Femur (tissue), 1 donor: ENCODE measurements around the gene DNAJA3.

Source experiments
- DNase-seq: peaks from one replicate; pipeline ENCODE4 v3.0.0-alpha.2; 2017

DNAJA3 gene

DNA sequence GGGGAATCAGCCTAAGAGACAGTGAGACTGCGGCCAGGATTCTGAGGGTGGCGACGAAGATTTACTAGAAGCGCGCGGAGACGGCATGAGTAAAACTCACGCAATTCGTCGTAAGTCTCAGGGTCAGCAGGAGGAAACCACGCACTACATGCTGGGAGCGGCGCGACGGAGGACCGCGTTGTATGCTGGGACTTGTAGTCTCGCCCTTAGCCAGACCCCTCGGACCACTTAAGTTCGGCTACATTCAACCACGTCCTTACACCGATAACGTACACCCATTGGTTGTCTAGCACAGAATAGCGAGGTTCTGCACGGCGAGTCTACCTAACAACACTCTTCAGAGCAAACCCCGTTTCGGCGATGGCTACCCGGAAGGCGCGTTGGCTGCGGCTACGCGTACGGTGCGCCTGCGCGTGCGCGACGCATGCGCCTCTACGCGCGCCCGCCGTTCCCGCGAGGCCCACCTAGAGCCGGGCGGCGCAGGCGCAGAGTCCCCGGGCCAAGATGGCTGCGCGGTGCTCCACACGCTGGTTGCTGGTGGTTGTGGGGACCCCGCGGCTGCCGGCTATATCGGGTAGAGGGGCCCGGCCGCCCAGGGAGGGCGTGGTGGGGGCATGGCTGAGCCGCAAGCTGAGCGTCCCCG lies at the start of gene DNAJA3:
Gene DNAJA3, plus strand, starts transcription at position 491 of the 643 bp plus-strand sequence. Its CDS starts 14 bp downstream, at position 505.
- DNase-seq, result peak; percentile 94

DNA sequence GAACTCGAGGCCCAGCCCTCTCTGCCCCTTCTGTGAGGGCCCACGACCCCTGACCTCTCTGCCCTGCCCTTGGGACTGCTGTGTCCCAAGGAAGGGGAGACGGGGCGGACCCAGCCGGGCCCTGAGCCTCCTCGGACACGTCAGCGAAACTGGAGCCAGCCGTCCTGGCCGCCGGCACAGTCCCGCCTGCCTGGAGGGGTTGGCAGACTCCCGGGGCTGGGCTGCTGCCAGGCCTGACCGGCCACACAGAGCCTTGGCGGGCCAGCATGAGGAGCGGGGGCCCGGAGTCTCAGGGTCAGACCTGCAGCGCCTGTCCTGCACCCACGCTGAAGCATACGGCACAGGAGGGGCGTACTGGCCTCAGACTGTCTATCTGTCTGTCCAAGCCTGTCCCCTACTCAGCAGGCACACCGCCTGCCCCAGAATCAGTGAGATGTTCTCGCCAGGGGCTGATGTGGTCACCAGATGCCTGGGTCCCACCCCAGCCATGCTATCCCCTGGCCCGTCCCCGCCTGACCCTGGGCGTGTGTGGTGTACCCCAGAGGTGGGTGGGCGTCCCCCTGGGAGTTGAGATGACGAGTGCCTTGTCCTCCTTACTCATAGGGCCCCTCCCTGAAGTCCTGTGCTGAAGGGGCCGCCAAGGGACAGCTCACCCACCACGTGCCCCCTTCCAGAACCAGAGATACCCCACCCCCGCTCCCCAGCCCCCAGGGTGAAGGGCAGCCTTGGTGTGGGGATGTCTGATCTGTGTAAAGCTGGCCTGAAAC lies 49.4 kb upstream of the DNAJA3 start:
- DNase-seq, result peak; percentile 94

DNA sequence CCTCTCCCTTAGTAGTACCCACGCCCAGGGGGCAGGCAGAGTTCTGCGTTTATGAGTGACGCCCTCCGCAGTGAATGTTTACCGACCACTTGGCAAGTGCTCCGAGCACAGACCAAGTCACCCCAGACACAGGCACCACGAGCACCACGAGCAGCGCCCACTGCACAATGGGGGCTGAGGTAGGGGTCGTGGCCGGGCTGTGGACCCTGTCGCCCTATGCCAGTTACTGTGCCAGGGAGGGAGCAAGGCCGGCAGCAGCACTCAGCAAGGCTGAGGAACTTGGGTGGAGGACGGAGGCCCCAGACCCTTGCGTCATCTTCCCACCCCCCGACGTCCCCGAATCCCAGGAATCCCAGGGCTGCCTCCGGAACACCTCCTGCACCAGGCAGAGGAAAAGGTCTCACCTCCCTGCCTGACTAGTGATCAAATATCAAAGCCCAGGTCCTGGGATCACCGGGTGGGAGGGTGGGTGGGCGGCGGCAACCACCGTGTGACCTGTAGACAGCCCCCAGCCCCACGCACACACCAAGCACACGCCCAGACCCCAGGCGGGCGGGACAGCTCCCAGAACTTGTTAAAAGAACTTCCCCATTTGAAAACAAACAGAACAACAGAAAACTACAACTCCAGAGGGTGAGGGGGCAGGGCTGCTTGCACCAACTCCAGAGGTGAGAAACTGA lies 48.6 kb upstream of the DNAJA3 start:
- no peak for DNase-seq

DNA sequence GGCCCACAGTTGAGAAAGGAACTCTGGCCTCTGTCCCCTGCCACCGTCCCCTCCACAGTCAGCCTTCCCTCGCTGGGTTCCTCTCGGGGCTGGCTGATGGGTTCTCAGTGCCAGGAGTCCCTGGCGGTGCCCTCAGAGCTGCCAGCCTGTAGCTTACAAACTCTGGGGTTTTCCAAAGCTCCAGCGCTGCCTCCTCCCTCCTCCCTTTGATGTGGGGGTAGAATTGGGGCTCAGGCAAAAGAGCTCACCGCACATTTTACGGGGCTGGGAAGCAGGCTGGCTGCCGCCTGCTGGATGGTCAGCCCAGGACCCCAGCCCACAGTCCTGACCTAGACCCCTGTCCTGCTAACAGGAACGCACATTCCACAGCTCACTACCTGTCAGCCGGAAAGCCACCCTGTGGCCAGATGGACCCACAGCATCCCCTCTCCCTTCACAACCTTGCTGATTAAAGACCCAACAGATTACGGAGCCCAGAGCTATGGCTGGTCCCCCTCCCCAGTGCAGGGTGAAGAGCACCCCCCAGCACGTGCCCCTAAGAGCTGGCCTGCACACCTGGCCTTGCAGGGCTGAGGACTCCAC lies 48.0 kb upstream of the DNAJA3 start:
- peak; percentile 36 for DNase-seq

DNA sequence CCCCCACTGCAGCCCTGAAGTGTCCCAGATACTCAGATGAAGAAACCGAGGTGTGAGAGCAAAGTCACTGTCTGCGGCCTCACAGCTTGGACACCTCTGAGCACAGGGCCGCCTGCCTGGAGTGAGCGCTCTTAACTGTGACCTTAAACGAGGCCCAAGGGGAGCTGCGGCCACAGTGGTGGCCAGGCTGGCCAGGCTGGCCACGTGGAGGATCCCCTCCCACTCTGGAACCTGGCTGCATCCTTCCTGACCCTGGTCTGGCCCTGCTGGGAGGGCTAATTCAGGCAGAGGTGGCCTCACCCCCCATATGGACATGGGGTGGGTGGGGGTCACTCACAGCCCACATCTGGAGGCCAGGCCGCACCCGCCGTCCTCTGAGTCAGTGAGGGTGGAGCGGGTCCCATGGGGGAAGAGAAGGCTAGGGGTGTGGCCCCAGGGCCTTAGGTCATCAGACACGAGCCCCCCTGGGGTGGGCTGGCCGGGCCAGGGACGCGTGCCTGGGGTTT lies 47.5 kb upstream of the DNAJA3 start:
- peak; percentile 57 for DNase-seq

DNA sequence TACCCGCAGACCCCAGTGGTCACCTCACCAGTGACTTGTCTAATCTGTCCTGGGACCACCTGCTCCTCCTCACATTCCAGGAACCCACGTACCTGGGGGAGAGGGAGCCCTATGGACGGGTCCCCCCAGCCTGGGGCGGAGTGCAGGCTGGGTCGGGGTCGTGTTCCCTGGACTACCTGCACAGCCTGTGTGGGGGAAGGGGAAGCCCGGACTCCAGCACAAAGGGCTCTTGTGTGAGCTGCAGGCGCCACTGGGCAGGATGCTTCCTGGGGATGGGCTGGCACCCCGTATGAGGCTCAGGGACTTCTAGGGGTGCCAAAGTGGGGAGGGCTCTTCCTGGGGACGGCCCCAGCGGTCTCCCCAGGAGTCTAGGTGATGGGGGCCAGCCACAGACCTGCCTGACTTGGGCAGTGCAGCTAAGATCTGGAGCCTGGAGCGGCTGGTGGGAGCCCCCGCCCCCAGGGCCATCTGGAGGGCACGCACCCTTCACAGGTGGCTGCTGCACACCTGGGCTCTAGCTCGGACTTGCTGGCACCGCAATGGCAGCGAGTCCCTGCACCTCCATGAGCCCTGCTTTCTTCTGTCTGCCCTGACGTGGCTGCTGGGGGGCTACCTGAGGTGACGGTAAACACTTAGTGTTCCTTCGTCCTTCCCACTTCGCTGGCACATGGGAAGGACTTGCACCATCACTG lies 46.5 kb upstream of the DNAJA3 start:
- peak; percentile 30 for DNase-seq

DNA sequence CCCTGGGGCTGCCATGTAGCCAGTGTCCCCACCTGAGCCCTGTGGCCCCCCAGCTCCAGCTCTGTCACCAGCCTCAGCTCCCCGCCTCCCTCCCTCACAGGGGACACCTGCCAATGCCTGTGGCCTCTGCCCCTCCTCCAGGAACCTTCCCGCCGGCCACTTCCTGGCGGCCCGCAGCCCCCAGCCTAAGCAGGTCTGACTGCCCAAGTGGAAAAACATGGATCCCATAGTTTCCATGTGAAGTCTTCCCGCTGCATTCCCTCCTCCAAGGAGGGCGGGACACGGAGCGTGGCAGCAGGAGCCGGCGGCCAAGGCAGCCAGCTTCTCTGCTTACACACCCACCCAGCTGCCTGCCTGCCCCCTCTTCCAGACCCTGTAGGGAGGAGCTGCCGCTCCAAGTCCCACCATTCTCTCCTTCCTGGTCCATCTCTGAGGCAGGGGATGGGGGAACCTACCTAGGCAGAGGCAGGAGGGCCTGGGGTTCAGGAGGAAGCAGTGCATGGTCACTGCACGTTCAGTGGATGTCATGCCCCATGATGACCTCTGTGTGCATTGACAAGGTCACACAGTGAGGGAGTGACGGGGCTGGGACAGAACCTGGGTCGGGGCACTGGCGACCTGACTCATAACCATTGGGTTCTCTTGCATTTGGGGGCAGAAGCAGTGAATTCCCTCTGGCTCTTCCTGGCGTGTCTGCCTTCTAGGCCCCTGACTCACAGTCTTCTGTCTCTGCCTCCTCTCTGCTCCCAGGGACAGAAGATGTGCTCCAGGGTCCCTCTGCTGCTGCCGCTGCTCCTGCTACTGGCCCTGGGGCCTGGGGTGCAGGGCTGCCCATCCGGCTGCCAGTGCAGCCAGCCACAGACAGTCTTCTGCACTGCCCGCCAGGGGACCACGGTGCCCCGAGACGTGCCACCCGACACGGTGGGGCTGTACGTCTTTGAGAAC lies 45.3 kb upstream of the DNAJA3 start:
- DNase-seq, result peak; percentile 89

DNA sequence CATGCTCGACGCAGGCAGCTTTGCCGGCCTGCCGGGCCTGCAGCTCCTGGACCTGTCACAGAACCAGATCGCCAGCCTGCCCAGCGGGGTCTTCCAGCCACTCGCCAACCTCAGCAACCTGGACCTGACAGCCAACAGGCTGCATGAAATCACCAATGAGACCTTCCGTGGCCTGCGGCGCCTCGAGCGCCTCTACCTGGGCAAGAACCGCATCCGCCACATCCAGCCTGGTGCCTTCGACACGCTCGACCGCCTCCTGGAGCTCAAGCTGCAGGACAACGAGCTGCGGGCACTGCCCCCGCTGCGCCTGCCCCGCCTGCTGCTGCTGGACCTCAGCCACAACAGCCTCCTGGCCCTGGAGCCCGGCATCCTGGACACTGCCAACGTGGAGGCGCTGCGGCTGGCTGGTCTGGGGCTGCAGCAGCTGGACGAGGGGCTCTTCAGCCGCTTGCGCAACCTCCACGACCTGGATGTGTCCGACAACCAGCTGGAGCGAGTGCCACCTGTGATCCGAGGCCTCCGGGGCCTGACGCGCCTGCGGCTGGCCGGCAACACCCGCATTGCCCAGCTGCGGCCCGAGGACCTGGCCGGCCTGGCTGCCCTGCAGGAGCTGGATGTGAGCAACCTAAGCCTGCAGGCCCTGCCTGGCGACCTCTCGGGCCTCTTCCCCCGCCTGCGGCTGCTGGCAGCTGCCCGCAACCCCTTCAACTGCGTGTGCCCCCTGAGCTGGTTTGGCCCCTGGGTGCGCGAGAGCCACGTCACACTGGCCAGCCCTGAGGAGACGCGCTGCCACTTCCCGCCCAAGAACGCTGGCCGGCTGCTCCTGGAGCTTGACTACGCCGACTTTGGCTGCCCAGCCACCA lies 44.4 kb upstream of the DNAJA3 start:
- peak; percentile 57 for DNase-seq

DNA sequence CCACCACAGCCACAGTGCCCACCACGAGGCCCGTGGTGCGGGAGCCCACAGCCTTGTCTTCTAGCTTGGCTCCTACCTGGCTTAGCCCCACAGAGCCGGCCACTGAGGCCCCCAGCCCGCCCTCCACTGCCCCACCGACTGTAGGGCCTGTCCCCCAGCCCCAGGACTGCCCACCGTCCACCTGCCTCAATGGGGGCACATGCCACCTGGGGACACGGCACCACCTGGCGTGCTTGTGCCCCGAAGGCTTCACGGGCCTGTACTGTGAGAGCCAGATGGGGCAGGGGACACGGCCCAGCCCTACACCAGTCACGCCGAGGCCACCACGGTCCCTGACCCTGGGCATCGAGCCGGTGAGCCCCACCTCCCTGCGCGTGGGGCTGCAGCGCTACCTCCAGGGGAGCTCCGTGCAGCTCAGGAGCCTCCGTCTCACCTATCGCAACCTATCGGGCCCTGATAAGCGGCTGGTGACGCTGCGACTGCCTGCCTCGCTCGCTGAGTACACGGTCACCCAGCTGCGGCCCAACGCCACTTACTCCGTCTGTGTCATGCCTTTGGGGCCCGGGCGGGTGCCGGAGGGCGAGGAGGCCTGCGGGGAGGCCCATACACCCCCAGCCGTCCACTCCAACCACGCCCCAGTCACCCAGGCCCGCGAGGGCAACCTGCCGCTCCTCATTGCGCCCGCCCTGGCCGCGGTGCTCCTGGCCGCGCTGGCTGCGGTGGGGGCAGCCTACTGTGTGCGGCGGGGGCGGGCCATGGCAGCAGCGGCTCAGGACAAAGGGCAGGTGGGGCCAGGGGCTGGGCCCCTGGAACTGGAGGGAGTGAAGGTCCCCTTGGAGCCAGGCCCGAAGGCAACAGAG lies 43.5 kb upstream of the DNAJA3 start:
- DNase-seq, result peak; percentile 19

DNA sequence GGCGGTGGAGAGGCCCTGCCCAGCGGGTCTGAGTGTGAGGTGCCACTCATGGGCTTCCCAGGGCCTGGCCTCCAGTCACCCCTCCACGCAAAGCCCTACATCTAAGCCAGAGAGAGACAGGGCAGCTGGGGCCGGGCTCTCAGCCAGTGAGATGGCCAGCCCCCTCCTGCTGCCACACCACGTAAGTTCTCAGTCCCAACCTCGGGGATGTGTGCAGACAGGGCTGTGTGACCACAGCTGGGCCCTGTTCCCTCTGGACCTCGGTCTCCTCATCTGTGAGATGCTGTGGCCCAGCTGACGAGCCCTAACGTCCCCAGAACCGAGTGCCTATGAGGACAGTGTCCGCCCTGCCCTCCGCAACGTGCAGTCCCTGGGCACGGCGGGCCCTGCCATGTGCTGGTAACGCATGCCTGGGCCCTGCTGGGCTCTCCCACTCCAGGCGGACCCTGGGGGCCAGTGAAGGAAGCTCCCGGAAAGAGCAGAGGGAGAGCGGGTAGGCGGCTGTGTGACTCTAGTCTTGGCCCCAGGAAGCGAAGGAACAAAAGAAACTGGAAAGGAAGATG lies 42.8 kb upstream of the DNAJA3 start:
- DNase-seq, result peak; percentile 29

DNA sequence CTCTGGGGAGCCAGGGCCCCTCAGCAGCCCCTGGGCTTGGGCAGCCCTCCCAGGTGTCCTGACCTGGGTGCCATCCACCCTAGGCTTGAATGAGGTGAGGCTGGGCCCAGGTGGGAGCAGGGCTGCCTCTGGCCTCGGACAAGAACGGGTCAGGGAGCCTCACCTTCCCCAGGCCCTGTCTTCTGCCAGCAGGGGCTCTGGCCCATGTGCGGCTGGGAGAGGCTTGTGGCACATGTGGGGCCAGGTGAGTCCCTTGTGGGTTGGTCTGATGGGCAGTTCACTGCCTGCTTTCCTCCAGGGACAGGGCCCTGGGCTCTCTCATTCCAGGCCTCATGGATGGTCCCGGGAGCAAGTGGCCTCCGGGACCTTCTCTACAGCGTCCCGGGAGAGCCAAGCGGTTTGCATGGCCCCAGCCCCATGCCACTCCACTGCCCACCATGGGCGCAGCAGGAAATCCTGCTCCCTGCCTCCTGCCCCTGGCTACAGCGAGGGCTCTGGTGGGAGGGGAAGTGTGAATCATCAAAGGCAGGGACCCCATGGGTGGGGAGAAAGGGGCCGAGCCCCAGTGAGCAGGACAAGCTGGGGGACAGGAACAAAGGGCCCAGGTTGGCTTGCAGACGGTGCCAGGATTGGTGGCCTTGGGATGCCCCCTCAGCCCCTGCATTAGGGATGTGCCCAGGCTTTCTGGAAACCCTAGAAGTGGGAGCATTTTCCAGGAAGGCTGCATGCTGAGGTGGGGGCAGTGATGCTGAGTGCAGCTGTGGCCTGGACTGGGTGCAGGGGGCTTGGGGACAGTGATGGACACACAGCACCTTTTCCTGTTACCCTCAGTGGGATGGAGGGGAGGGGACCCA lies 41.9 kb upstream of the DNAJA3 start:
- peak; percentile 23 for DNase-seq

DNA sequence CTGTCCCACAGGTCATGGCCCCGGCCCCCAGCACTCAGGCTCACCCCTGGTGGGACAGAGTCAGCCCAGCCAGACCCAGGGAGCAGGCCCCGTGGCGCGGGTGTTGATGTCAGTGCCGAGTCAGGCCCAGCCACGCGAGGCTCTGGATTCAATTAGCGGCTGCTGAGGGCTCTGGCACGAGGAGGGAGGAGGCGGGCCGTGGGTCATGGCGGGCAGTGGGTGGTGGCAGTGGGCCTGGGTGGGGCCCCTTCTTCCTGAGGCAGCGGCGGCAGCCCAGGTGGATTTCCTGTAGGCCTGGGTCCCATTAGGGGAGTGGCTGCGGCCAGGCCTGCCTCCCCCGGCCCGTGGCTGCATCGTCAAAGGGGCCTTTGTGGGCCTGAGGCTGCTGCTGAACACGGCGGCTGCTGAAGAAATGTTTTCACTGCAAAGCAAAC lies 41.1 kb upstream of the DNAJA3 start:
- peak; percentile 90 for DNase-seq

DNA sequence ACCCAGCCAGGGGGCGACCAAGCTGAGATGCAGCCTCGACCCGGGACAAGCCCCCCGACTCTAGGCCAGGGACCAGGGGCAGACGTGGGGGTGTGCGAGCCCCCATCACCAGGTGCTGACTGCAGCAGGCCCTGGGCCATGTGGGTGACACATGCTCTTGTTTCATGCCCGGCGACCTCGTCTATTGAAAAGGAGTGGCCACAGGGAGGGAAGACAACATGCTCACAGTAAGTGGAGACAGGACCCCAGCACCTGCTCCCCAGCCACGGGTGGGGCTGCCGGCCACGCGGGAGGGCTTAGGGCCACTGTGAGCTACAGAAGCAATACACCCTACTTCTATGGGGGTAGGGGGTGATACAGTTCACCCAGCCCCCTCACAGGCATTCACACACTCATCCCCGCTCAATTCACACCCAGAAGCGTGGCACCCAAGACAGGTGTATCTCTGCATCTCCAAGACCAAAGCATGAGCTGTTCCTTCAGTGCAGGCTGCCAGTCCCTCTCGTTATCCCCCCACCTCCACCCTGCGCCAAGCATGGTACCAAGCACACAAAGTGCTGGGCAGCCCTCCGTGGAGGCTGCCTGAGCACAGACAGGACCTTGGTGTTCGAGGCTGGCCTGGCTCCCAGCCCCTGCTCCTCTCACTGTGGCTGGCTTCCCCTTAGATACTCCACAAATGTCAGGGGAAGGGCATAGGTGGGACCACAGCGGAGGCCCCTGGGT lies 40.4 kb upstream of the DNAJA3 start:
- DNase-seq, result no peak

DNA sequence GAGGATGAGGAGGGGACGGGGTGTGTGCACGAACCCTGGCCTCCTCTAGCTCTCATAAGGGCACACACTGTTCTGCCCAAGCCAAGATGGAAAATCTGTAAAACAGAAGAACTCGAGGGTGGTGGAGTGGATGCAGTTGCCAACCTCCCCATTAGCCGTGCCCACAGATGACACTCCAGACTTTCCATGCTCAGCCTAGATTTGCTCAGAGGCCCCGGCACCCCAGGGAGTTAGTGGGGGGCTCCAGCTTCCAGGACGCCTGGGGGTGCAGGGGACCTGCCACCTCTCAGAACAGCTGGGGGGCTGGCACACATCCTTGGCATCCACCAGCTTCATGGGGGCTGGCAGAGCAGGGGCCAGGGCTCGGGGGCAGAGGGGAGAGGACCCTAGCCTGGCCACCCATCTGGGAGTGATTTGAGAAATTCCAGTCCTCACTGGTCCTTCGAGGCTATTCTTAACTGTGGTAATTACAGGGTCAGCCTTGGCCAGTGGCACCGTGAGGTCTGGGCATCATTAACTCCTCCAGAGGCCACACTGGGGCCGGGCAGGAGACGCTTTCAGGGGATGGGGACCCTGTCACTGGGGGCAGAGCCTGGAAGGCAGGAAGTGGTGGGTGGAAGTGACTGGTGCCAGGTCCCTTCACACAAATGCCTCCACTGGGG lies 39.7 kb upstream of the DNAJA3 start:
- DNase-seq, result peak; percentile 78

DNA sequence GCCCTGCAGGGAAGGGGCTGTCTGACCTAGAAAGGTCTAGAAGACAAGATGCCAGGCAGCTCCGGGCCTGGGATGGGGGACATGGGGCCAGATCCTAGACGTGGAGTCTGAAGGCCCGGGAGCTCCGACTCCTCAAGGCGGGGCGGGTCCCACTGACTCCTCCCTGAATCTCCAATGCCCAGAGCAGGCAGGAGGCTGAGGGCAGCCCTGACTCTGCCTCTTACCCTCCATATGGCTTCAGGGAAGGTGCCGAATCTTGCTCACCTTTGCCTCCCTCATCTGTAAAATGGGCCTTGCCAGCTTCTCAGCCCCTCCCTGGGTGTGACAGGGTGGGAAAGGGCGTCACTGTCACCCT lies 39.2 kb upstream of the DNAJA3 start:
- DNase-seq, result no peak

DNA sequence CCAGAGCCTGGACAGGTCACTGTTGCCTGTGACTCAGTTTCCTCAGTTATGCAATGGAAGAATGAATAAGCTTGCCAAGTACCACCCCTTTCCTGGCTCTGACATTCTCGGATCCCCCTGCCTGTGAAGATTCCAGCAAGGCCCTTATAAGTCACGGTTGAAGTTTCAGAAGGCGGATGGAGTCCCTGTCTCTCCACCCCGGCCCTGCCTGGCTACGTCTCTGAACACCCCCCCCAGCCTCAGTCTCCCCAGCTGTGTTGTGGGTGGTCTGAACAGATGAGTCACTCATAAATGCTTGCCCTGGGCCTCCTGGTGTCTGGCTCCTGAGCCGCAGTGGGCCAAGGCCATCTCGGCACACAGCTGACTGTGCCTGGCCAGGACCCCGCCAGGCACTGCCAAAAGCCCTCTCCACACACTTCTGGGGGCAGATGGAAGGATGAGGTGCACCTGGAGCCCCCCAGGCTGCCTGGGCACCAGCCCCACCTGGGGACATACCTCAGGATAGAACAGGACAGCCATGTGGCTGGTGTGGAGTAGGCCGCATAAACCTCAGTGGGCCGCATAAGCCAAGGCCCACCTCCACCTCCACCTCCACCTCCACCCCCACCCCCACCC lies 38.6 kb upstream of the DNAJA3 start:
- peak; percentile 32 for DNase-seq
